ENCODE measurements around the gene UIMC1.
"Not testable (repeated sequence)": the region's sequence is repeated elsewhere in the genome, so short reads cannot be mapped to it uniquely, and the experiment has no call there.

UIMC1 gene

DNA sequence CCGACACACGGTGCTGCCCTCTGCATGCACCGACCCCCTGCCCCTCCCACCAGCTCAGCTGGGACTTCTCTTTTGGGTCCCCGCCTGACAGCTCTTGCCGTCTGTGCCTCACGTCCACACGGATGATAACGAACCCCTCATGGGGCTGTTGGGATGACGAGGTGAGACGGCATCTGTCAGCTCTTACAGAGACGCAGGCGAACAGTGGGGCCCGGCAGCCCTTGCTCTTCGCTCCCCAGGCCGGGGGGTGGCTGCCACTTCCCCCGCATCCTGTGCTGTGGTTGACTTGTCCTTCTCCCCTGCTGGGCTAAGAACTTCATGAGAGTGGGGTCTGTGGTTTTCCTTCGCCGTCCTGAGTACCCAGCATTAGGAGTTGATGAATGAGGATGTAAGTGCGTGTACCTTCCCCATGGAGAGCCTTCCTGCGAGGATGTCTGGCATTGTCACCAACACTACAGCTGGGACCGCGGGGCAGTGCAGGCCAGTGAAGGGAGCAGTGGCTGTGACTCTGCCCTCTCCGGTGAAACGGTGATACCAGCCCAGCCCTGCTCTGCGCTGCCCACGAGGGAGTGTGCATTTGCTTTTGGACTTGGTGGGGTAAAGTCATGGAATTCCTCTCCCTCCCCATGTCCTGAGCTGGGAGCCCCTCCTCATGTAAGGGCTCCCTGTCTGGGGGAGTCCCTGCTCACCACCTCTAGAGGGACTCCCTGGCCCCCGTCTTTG lies 130.6 kb downstream of the UIMC1 start:
- POLR2A ChIA-PET: no interaction called here
- DNase-seq (ENCODE audit: extremely low spot score): no peak
- CTCF ChIA-PET: interaction anchor here (0.8 to 2.1 kb wide), 3 partner anchors 9 to 26 kb away, joined by 4 to 5 read pairs (median 5); partner anchors contain the start of gene HK3
- TF ChIP-seq, protein P1, sequence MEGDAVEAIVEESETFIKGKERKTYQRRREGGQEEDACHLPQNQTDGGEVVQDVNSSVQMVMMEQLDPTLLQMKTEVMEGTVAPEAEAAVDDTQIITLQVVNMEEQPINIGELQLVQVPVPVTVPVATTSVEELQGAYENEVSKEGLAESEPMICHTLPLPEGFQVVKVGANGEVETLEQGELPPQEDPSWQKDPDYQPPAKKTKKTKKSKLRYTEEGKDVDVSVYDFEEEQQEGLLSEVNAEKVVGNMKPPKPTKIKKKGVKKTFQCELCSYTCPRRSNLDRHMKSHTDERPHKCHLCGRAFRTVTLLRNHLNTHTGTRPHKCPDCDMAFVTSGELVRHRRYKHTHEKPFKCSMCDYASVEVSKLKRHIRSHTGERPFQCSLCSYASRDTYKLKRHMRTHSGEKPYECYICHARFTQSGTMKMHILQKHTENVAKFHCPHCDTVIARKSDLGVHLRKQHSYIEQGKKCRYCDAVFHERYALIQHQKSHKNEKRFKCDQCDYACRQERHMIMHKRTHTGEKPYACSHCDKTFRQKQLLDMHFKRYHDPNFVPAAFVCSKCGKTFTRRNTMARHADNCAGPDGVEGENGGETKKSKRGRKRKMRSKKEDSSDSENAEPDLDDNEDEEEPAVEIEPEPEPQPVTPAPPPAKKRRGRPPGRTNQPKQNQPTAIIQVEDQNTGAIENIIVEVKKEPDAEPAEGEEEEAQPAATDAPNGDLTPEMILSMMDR (IDR thresholded peaks at IDR 0.05; ENCODE audit: control extremely low read depth, extremely low read depth, low read depth, missing control alignments): no peak

DNA sequence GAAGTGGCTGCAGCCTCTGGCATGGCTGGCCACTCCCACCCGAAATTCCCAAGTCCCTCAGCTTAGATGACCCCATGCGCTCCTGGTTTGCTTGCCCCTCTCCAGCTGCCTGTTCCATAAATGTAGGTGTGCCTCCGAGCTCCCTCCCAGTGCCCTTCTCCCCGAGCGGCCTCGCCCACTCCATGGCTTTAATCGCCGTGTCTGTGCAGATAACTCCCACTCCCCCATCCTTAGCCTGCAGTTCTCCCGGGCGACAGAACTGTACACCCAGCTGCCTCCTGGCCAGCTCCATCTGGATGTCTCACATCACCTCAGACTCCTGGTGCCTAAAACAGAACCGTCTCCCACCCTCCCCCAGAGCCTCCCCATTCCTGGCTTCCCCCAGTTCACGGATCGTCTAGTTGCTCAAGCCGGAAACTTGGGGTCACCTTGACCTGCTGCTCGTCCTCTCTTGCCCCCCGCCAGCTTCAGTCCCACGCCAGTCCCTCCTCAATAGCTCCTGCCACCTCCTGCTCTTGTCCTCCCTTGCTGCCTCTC lies 131.5 kb downstream of the UIMC1 start:
- DNase-seq (ENCODE audit: extremely low spot score): no peak
- POLR2A ChIA-PET: no interaction called here
- TF ChIP-seq, protein P1 (IDR thresholded peaks at IDR 0.05; ENCODE audit: control extremely low read depth, extremely low read depth, low read depth, missing control alignments): no peak
- CTCF ChIA-PET: interaction anchor here (0.8 to 2.1 kb wide), 3 partner anchors 8 to 27 kb away, joined by 4 to 5 read pairs (median 5); partner anchors contain the start of gene HK3

DNA sequence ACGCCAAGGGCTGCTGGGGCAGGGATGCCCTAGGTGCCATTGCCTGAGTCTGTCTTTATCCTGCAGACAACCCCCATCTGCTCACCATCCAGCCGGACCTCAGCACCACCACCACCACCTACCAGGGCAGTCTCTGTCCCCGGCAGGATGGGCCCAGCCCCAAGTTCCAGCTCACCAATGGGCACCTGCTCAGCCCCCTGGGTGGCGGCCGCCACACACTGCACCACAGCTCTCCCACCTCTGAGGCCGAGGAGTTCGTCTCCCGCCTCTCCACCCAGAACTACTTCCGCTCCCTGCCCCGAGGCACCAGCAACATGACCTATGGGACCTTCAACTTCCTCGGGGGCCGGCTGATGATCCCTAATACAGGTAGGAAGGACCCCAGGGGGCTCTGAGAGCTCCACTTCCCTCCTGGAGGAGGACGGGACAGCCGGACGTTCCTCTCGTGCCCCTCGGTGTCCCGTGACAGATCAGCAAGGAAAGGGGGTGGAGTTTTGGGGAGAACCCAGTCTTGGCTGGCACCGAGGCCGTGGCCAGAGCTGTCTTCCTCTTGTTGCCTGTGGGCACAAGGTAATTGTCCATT lies 132.3 kb downstream of the UIMC1 start:
- ChIA-PET POLR2A (no interaction called here), CTCF (interaction anchor here (0.8 kb wide), 1 partner anchor 25 kb away, joined by 3 read pairs; the partner anchor contains the start of gene HK3)
- TF ChIP-seq, protein P1 (IDR thresholded peaks at IDR 0.05; ENCODE audit: control extremely low read depth, extremely low read depth, low read depth, missing control alignments): no peak
- no peak for DNase-seq (ENCODE audit: extremely low spot score)

DNA sequence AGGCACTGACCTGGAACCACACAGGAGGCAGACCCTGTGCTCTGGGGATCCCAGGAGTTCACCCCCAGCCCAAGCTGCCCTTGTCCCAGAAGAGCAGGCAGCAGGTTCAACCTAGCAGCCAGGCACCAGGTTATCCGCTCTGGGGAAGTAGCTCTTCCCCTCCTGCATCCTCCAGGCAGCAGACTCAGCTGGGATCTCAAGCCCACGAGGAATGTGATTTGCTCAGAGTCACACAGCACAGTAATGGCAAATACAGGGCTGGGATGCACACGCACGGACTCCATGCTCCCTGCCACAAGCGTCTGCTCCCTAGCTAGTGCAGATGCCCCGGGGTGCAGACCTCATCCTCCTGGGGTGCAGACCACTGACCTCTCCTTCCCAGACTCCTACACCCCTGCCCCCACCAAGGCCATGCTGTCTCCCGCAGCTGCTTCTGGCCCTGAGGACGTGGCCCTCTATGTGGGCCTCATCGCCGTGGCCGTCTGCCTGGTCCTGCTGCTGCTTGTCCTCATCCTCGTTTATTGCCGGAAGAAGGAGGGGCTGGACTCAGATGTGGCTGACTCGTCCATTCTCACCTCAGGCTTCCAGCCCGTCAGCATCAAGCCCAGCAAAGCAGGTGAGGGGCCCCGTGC lies 132.9 kb downstream of the UIMC1 start:
- TF ChIP-seq, protein P1 (IDR thresholded peaks at IDR 0.05; ENCODE audit: control extremely low read depth, extremely low read depth, low read depth, missing control alignments): no peak
- CTCF ChIA-PET: interaction anchor here (0.8 kb wide), 1 partner anchor 26 kb away, joined by 3 read pairs; the partner anchor contains the start of gene HK3
- no peak for DNase-seq (ENCODE audit: extremely low spot score)
- POLR2A ChIA-PET: no interaction called here

DNA sequence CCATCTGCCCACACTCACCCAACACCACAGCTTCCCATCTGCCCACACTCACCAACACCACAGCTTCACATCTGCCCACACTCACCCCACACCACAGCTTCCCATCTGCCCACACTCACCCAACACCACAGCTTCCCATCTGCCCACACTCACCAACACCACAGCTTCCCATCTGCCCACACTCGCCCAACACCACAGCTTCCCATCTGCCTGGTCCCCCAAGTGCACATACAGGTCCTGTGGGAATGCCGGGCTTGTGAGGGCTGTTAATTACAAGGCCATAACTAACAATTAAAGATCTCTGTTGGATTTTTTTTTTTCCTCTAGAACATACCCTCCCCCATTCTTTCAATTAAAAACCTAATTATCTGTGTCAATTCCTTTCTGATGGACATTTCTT lies 133.6 kb downstream of the UIMC1 start:
- CTCF ChIA-PET, POLR2A ChIA-PET: not testable (repeated sequence)

DNA sequence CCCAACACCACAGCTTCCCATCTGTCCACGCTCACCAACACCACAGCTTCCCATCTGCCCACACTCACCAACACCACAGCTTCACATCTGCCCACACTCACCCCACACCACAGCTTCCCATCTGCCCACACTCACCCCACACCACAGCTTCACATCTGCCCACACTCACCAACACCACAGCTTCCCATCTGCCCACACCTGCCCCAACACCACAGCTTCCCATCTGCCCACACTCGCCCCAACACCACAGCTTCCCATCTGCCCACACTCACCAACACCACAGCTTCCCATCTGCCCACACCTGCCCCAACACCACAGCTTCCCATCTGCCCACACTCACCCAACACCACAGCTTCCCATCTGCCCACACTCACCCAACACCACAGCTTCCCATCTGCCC lies 134.0 kb downstream of the UIMC1 start:
- DNase-seq (ENCODE audit: extremely low spot score); POLR2A ChIA-PET; CTCF ChIA-PET: not testable (repeated sequence)

More for the DNA sequence above, 133.6 kb downstream of the UIMC1 start:
- DNase-seq (ENCODE audit: extremely low spot score): not testable (repeated sequence)

DNA sequence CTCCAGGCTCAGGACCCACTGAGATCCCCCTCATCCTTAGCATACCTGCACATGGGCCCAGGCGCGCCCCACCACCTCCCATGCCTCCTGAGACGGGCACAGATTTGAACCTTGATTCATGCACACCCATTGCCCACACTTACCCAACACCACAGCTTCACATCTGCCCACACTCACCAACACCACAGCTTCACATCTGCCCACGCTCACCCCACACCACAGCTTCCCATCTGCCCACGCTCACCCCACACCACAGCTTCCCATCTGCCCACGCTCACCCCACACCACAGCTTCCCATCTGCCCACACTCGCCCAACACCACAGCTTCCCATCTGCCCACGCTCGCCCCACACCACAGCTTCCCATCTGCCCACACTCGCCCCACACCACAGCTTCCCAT lies 135.9 kb downstream of the UIMC1 start:
- DNase-seq (ENCODE audit: extremely low spot score); CTCF ChIA-PET: not testable (repeated sequence)
- POLR2A ChIA-PET: interaction anchor here (0.6 kb wide), 1 partner anchor 116 kb away, joined by 3 read pairs; no protein-coding TSS in a partner anchor

DNA sequence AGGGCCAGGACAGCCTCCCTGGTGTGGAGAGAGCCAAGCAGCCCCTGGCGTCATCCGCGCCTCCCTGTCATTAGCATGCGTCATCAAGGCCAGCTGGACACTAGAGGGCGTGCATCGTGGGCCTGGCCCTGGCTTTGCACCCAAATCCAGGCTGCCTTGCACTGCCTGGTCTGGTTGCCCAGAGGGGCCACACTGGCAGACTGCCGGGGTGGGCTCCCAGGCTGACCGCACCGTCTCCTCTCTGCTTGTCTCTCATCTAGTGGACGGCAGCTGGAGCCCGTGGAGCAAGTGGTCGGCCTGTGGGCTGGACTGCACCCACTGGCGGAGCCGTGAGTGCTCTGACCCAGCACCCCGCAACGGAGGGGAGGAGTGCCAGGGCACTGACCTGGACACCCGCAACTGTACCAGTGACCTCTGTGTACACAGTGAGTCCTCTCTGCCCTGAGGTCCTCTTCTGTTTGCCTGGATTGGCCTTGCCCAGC lies 136.4 kb downstream of the UIMC1 start:
- POLR2A ChIA-PET: interaction anchor here (0.6 kb wide), 1 partner anchor 116 kb away, joined by 3 read pairs; no protein-coding TSS in a partner anchor
- CTCF ChIA-PET: no interaction called here
- no peak for DNase-seq (ENCODE audit: extremely low spot score)
- TF ChIP-seq, protein P1 (IDR thresholded peaks at IDR 0.05; ENCODE audit: control extremely low read depth, extremely low read depth, low read depth, missing control alignments): no peak
